Tibial nerve (tissue), 4 donors: Measurements from ENCODE around the gene DEGS2. TPM values are rescaled to one million over a fixed set of nuclear protein-coding genes. Genes with fewer than 3 reads are reported as not detected.
"Not testable (repeated sequence)": the region's sequence is repeated elsewhere in the genome, so short reads cannot be mapped to it uniquely, and the experiment has no call there.

Source experiments
- DNase-seq, 2 donors: peaks; one replicate each; pipeline ENCODE4 v3.0.0-alpha.2; 2019; ENCODE audit warnings: low spot score in 2 of 2
- H3K27ac ChIP-seq, 4 donors: fragments of 200-600 bp; sonication (generic) in 3 of 4; one replicate each; pipeline ENCODE4 v1.5.1; 2017 to 2019; ENCODE audit warnings: mild to moderate bottlenecking in 1 of 4
- H3K27me3 ChIP-seq, 2 donors: fragments of 200-600 bp; sonication (generic) in 1 of 2; one replicate each; pipeline versions ENCODE4 v1.5.1 to v1.6.0; 2017 to 2019
- H3K36me3 ChIP-seq, 3 donors: fragments of 200-600 bp; sonication (generic); one replicate each; pipeline ENCODE4 v1.5.1; 2018 to 2019
- H3K4me1 ChIP-seq, 4 donors: fragments of 200-600 bp; sonication (generic) in 3 of 4; one replicate each; pipeline ENCODE4 v1.5.1; 2017 to 2019
- H3K4me3 ChIP-seq, 4 donors: fragments of 200-600 bp; sonication (generic) in 3 of 4; one replicate each; pipeline ENCODE4 v1.5.1; 2017 to 2019; ENCODE audit warnings: mild to moderate bottlenecking in 1 of 4, moderate library complexity in 1 of 4
- H3K9me3 ChIP-seq, 4 donors: fragments of 200-600 bp; sonication (generic) in 3 of 4; one replicate each; pipeline ENCODE4 v1.5.1; 2017 to 2019
- EP300 ChIP-seq, 2 donors: sonication (generic); formaldehyde crosslinking; IDR thresholded peaks; one replicate each; pipeline ENCODE4 v1.6.1; 2017; ENCODE audit warnings: antibody characterized with exemption in 2 of 2, mild to moderate bottlenecking in 1 of 2
- POLR2A ChIP-seq, 2 donors: fragments of 450-650 bp; IDR thresholded peaks; one replicate each; pipeline ENCODE4 v1.6.1; 2017; ENCODE audit warnings: antibody characterized with exemption in 2 of 2, mild to moderate bottlenecking in 2 of 2, moderate library complexity in 2 of 2
- WGBS, 2 donors: methylation state at CpG; one replicate each; pipeline ENCODE4 v1.1.5; 2018; 5-methylcytosine and 5-hydroxymethylcytosine counted together
- total RNA-seq, 4 donors: library from RNA; depleted of rRNA; stranded (reverse); fragments of >200 nt; gene quantifications; one replicate each; pipeline ENCODE4 v1.1.0, GENCODE V29; 2016
- TF ChIP-seq, protein P1 (sequence below), 5 experiments: fragments of 200-600 bp in 3 of 5; fragments of 450-650 bp in 2 of 5; sonication (generic) in 3 of 5; IDR thresholded peaks; one replicate each; pipeline ENCODE4 v1.5.1; 2016 to 2019; ENCODE audit warnings: antibody characterized with exemption in 5 of 5, mild to moderate bottlenecking in 3 of 5, moderate library complexity in 2 of 5

Gene DEGS2
- total RNA-seq, result 1 to 10 TPM; 1.3 to 5.1 (median 1.8) TPM

- Histone ChIP-seq H3K36me3 (no peaks in the 10 kb centered on the region), H3K27ac (peak within 1 kb of the TSS in 1 of 4 donors; percentile 82), H3K4me3 (peak within 1 kb of the TSS in 2 of 4 donors; percentile 42 to 53), H3K9me3 (peaks cover 0 to 12% (median 0%) of the 10 kb centered on the region in 4 donors), H3K4me1 (peaks cover 0 to 30% (median 18%) of the 10 kb centered on the region in 4 donors), H3K27me3 (peaks cover 0 to 46% of the 10 kb centered on the region in 2 donors)
- TF ChIP-seq POLR2A (IDR thresholded peaks at IDR 0.05) (no peak), EP300 (IDR thresholded peaks at IDR 0.05) (no peak)
- TF ChIP-seq, protein P1, sequence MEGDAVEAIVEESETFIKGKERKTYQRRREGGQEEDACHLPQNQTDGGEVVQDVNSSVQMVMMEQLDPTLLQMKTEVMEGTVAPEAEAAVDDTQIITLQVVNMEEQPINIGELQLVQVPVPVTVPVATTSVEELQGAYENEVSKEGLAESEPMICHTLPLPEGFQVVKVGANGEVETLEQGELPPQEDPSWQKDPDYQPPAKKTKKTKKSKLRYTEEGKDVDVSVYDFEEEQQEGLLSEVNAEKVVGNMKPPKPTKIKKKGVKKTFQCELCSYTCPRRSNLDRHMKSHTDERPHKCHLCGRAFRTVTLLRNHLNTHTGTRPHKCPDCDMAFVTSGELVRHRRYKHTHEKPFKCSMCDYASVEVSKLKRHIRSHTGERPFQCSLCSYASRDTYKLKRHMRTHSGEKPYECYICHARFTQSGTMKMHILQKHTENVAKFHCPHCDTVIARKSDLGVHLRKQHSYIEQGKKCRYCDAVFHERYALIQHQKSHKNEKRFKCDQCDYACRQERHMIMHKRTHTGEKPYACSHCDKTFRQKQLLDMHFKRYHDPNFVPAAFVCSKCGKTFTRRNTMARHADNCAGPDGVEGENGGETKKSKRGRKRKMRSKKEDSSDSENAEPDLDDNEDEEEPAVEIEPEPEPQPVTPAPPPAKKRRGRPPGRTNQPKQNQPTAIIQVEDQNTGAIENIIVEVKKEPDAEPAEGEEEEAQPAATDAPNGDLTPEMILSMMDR (IDR thresholded peaks at IDR 0.05), result no peak
- WGBS, 2 donors, result 1 to 2% methylated on average over 19 to 39 of the region's 94 CpGs
- DNase-seq, result no peak
Measured at GRCh38 chr14:100159094-100159864, at the start of gene DEGS2. DEGS2 (minus strand) TSS chr14:100159645; CDS start chr14:100159587, 58 bp downstream.

GRCh38 chr14:100208136-100208535, 48.7 kb upstream of the DEGS2 start:
- H3K4me1 ChIP-seq, H3K9me3 ChIP-seq, H3K27me3 ChIP-seq, H3K36me3 ChIP-seq, DNase-seq, H3K27ac ChIP-seq, H3K4me3 ChIP-seq: not testable (repeated sequence)
- WGBS, 2 donors, result 96 to 97% methylated on average over 10 to 27 of the region's 33 CpGs

GRCh38 chr14:100207588-100207987, 48.1 kb upstream of the DEGS2 start:
- not testable (repeated sequence) for H3K4me1 ChIP-seq, H3K36me3 ChIP-seq, H3K27me3 ChIP-seq, H3K27ac ChIP-seq, H3K9me3 ChIP-seq, H3K4me3 ChIP-seq, DNase-seq
- 92 to 93% methylated on average over 10 of the region's 10 CpGs for WGBS, 2 donors

DNA sequence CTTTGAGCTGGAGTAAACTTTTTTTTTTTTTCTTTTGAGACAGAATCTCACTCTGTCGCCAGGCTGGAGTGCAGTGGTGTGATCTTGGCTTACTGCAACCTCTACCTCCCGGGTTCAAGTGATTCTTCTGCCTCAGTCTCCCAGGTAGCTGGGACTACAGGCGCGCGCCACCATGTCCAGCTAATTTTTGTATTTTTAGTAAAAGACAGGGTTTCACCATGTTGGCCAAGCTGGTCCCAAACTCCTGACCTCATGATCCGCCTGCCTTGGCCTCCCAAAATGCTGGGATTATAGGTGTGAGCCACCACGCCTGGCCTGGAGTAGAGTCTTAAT, 45.4 kb upstream of the DEGS2 start:
- DNase-seq, H3K4me1 ChIP-seq, H3K36me3 ChIP-seq, H3K4me3 ChIP-seq, H3K27me3 ChIP-seq, H3K27ac ChIP-seq, H3K9me3 ChIP-seq: not testable (repeated sequence)
- 91 to 97% methylated on average over 7 of the region's 7 CpGs for WGBS, 2 donors

GRCh38 chr14:100203962-100204834, 44.8 kb upstream of the DEGS2 start:
- H3K27ac ChIP-seq, result no peak overlapping the region

GRCh38 chr14:100203146-100203545, 43.7 kb upstream of the DEGS2 start:
- no peaks in the 10 kb centered on the region for H3K4me1 ChIP-seq
- TF ChIP-seq, protein P1 (IDR thresholded peaks at IDR 0.05), result no peak
- TF ChIP-seq POLR2A (IDR thresholded peaks at IDR 0.05) (no peak), EP300 (IDR thresholded peaks at IDR 0.05) (no peak)
- no peaks in the 10 kb centered on the region for H3K9me3 ChIP-seq
- H3K36me3 ChIP-seq, result peaks cover 0 to 4% (median 0%) of the 10 kb centered on the region in 3 donors
- no peaks in the 10 kb centered on the region for H3K27me3 ChIP-seq
- no peak overlapping the region for H3K4me3 ChIP-seq
- 86 to 91% methylated on average over 4 of the region's 4 CpGs for WGBS, 2 donors
- H3K27ac ChIP-seq, result no peak overlapping the region
- DNase-seq, result no peak

More at GRCh38 chr14:100203962-100204834, 44.8 kb upstream of the DEGS2 start:
- no peak for DNase-seq
- 77 to 80% methylated on average over 4 of the region's 4 CpGs for WGBS, 2 donors
- Histone ChIP-seq H3K4me1 (no peaks in the 10 kb centered on the region), H3K27me3 (no peaks in the 10 kb centered on the region), H3K36me3 (peaks cover 0 to 4% (median 0%) of the 10 kb centered on the region in 3 donors), H3K4me3 (no peak overlapping the region), H3K9me3 (no peaks in the 10 kb centered on the region)
- no peak for TF ChIP-seq POLR2A (IDR thresholded peaks at IDR 0.05)
- TF ChIP-seq EP300 (IDR thresholded peaks at IDR 0.05), result no peak
- TF ChIP-seq, protein P1 (IDR thresholded peaks at IDR 0.05), result no peak
